LHCN-M2 (cell line): ENCODE data around the gene CHMP4B. TPM values are rescaled to one million over a fixed set of nuclear protein-coding genes. Genes with fewer than 3 reads are reported as not detected.

ENCODE experiments used
- DNase-seq: peaks from one replicate; pipeline ENCODE4 v3.0.0-alpha.2; 2012; ENCODE audit warnings: low read depth
- polyA plus RNA-seq: library from polyadenylated mRNA; unstranded; fragments of >200 nt; gene quantifications from one replicate; pipeline ENCODE4 v1.2.1, GENCODE V29; 2012; ENCODE audit warnings: missing spikeins
- total RNA-seq: library from RNA; depleted of rRNA; stranded (reverse); fragments of >200 nt; gene quantifications from 2 replicates; pipeline ENCODE4 v1.2.3, GENCODE V29; 2014; rRNA removed

The CHMP4B gene, protein sequence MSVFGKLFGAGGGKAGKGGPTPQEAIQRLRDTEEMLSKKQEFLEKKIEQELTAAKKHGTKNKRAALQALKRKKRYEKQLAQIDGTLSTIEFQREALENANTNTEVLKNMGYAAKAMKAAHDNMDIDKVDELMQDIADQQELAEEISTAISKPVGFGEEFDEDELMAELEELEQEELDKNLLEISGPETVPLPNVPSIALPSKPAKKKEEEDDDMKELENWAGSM
- total RNA-seq: 41.9 and 52.2 TPM in 2 replicates
- polyA plus RNA-seq: 104 TPM

DNA sequence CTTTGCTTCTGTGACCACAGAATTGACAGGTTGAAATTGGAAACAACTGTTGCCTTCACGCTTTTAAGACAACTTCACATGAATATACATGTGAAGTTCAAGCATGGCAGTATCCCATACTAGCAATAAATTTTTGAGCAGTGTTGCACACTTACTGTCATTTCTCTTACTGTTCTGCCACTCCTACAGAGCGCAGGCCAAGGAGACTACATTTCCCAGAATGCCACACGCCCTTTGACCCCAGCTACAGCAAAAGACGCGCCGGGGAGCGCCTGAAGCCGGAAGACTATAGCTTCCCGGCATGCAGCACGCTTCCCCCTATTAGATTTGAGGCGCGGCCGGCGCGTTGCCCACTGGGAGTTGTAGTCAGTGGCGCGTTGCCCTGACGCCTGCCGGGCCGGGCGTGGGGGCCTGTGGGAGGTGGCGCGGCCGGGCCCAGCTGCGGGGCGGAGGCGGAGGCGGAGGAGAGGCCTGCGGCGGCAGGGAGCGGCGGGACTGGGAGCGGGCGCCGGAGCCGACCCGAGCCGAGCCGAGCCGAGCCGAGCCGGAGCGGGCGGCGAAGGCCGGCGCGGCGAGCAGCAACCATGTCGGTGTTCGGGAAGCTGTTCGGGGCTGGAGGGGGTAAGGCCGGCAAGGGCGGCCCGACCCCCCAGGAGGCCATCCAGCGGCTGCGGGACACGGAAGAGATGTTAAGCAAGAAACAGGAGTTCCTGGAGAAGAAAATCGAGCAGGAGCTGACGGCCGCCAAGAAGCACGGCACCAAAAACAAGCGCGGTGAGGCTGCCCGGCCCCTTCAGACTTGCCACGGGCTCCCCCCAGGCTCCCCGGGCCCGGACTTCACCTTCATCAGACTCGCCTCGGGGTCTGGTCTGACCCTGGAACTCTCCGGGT lies at the start of gene CHMP4B:
Gene CHMP4B (plus strand): TSS at position 464 of the 891 bp plus-strand sequence. CDS start 121 bp downstream, at position 585.
- DNase-seq: peak; percentile 98

DNA sequence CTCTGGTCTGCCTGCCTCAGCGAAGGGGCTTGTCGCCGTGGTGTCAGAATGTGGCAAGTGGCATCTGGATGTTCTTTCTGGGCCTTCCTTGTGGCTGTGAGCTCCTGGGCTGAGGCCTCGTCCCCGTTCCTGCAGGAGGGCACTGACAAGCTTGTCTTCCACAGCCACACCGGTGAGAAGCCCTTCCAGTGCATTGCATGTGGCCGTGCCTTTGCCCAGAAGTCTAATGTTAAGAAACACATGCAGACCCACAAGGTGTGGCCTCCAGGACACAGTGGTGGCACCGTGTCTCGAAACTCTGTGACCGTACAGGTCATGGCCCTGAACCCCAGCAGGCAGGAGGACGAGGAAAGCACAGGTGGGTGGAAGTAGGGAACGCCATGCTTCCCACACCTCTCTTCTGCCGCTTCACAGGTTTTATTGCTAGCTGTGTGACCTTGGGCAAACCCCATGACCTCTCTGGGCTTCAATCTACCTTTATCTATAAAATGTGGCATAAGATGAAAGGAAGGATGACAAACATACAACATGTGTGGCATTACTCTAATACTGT lies 49.4 kb upstream of the CHMP4B start:
- no peak for DNase-seq

DNA sequence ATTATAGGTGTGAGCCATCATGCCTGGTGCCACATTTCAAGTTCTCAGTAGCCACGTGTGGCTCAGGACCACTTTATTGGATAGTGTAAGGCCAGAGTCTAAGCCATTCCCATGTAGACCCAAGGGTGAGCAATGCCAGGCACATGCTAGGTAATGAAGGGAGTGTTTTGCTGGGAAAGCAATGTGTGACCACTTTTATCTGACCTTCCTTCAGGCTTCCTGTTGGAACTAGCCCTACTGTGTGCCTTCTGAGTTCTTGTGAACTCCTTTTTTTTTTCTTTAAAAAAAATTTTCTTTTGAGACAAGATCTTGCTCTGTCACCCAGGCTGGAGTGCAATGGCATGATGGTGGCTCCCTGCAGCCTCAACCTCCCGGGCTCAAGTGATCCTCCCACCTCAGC lies 46.0 kb upstream of the CHMP4B start:
- no peak for DNase-seq

DNA sequence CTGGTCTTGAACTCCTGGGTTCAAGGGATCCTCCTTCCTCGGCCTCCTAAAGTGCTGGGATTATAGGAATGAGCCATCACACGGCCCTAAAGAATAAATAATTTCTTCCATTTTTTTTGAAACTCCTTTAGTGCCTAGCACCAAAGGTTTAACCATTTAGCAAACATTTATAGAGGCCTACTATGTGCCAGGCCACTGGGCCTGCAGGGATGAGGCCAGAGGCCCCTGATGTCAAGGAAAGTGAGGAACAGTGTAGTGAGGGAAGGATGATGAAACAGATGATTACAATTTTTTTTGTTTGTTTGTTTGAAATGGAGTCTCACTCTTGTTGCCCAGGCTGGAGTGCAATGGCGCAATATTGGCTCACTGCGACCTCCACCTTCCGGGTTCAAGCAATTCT lies 45.6 kb upstream of the CHMP4B start:
- no peak for DNase-seq

DNA sequence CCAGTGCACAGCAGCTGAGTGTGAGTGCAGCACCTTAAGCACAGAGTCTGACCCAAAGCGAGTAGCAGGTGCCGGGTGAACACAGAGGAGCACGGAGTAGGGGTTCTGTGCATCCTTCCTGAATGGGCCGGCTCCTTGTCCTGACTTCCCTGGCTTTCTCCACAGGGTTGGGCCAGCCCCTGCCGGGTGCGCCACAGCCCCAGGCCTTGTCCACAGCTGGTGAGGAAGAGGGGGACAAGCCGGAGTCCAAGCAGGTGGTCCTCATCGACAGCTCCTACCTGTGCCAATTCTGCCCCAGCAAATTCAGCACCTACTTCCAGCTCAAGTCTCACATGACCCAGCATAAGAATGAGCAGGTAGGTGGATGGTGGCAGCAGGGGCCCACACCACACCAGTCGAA lies 44.5 kb upstream of the CHMP4B start:
- no peak for DNase-seq

DNA sequence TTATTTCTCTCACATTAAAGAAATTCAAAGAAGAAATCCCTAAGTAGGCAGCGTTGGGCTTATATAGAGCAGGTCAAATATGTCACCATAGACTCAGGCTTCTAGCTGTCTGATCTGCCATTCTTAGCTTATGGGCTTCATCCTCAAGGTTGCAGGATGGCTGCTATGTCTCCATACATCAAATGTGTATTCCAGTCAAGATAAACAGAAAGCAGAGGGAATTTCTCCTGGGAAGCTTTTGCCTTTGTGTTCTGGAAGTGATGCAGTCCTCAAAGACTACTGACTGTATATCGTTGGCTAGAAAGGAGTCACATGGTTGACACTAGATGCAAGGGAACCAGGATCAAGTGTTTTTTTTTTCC lies 43.4 kb upstream of the CHMP4B start:
- DNase-seq: no peak

DNA sequence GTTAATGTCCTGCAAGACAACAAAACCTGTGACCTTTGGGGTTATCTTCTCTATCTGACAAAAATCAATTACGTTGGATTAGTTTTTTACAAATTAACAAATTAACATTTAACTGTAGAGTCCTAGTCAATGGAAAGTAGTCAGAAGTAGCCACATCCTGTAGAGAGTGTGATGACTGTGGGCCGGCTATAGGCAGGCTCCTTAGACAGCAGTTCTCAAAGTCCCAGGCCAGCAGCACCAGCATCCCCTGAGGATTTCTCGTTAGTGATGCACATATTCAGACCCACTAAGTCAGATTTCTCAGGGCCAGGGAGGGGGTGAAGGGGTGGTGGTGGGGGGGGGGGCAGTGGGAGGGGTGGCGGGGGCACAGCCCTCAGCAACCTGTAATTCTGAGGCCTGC lies 42.1 kb upstream of the CHMP4B start:
- no peak for DNase-seq

DNA sequence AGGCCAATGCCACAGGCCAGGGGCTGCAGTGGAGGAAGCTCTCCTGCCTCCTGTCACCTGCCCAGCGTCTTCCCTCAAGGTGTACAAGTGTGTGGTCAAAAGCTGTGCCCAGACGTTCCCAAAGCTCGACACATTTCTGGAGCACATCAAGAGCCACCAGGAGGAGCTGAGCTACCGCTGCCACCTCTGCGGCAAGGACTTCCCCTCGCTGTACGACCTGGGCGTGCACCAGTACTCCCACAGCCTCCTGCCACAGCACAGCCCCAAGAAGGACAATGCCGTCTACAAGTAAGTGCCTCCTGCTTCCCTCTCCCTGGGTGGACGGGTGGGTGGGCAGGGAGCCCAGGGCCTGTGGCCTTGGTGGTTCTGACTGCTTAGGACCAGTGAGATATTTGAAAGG lies 41.1 kb upstream of the CHMP4B start:
- no peak for DNase-seq

DNA sequence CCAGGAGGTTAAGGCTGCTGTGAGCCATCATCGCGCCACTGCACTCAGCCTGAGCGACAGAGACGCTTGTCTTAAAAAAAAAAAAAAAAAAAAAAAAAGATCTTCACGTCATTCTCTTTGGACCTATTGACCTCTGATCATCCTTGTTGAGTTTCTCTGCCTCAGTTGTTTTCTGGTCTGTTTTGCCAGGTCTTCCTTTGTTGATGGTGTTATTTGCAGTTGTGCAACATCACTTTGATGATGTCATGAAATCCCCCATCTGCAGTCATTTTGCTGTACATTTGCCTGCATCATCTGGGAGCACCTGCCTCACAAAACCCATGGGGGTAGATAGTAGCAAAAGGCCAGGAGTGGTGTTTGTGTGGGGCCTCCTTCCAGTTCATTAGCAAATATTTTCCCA lies 39.2 kb upstream of the CHMP4B start:
- DNase-seq: no peak

DNA sequence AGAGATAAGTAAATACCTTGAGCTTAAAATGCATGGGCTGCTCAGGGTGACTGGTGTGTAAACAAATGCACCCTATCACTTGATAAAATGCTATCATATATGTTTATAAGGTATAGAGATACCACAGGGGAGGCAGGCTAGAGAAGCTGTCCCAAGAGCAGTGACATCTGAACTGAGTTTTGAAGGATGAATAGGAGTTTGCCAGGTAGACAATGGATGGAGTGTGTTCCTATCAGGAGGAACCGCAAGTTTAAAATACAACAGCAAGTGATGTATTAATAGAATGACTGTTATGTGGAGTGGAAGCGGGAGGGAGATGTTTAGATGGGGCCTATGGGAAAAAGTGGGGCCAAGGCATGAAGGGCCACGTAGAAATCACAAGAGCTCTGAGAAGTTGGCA lies 38.7 kb upstream of the CHMP4B start:
- DNase-seq: no peak

DNA sequence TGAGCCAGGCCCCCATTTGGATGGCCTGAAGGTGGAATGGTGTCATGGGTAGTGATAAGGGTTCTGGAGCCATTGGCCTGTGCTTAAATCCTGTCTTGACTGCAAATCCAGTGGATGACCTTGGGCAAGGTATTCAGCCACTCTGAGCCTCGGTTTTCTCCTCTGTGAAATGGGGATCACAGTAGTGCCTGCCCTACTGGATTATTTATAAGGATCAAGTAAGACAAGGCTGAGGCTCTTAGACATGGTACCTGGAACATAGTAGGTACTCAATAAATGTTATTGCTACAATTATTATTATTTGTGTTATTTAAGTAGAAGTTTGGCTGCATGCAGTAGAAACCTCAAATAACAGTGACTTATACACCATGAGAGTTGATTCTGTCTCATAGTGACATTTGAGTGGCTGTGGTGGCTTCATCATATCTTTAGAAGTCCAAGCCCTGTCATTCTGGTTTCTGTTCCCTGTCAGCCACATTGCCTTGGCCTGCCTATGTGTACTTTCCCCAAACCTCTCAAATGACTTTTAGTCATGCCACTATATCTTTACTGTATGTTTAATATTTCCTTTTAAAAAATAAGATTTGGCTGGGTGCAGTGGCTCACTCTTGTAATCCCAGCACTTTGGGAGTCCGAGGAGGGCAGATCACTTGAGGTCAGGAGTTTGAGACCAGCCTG lies 37.6 kb upstream of the CHMP4B start:
- DNase-seq: no peak

DNA sequence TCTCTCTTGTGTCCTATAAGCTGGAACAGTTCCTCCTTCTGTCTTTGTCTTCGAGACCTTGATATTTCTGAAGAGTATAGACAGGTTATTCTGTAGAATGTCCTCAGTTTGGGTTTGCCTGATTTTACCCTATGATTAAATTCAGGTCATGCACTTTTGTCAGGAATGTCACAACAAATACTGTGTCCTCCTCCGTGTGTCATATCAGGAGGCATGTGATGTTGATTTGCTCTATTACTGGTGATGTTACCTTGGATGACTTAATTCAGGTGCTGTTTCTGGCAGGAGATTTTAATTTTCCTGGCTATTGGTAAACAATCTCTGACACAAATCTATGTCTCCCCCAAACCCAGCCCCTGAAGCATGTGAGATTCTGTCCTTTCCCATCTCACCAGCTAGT lies 33.3 kb upstream of the CHMP4B start:
- DNase-seq: no peak

DNA sequence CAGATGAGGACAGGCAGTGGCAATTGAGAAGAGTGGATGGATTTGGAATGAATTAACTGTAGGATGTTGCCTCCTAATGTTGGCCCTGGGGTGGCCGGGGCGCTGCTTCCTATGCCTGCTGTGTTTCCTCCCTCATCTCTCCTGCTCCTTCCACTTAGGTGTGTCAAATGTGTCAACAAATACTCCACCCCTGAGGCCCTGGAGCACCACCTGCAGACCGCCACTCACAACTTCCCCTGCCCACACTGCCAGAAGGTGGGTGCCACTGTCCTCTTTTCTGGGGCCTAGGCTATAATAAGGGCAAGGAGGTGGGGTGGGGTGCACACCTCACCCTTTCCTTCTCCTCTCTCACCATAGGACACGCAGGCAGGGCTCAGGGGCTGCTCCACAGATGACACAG lies 30.0 kb upstream of the CHMP4B start:
- no peak for DNase-seq

DNA sequence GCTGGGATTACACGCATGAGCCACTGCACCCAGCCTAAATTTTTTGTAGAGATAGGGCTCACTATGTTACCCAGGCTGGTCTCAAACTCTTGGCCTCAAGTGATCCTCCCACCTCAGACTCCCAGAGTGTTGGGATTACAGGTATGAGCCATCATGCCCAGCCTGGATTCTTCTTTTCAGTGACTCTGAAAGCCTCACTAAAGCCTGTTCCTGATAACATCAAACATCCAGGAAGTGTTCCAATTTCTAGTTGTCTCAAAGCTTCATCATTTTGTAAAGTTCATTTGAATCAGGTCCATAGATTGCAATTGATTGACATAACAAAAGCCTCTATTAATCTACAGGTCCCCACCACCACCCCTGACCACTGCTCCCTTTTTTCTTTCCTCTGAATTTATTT lies 29.2 kb upstream of the CHMP4B start:
- no peak for DNase-seq

DNA sequence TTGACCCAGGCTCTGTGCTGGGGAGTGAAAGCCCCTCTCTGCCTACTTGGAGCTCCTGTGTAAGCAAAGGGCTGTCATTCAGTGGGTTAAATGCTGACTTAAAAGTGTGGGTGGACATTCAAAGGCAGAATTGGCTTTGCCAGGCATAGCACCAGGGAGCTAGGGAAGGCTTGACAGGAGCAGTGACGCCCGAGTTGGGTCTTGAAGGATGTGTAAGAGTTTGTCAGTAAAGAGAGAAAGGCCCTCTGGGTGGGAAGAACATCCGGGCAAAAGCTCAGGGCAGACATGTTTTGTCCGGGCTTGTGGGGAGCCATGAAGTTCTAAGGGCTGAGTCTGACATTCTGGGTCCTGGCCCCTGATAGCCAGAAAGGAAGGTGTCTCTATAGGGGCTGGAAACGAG lies 27.9 kb upstream of the CHMP4B start:
- no peak for DNase-seq

DNA sequence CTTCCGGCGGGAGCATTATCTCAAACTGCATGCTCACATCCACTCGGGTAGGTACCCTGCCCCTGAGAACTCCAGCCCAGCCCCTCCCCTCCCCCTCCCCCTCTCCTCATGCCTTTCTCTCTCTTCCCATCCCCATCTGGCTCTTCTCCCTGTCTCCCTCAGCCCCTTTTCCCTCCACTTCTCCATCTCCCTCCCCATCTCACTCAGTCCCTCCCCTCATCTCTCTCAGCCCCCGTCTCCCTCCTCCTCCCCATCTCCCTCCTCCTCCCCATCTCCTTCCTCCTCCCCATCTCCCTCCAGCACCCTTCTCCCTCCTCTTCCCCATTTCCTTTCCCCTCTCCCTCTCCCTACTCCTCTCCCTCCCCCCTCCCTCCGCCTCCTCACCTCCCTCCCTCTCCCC lies 27.3 kb upstream of the CHMP4B start:
- no peak for DNase-seq

DNA sequence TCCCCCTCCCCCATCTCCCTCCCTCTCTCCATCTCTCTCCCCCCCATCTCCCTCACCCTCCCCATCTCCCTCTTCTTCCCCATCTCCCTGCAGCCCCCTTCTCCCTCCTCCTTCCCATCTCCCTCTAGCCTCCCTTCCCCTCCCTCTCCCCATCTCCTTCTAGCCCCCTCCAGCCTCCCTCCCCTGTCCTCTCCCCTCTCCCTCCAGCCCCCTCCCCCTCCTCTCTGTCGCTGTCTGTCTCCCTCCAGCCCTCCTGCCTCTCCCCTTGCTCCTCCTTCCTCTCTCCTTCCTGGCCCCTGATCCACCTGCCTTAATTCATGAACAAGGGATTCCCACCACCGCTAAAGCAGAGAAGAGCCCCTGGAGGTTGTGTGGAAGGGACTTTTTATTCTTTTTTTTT lies 26.9 kb upstream of the CHMP4B start:
- no peak for DNase-seq

DNA sequence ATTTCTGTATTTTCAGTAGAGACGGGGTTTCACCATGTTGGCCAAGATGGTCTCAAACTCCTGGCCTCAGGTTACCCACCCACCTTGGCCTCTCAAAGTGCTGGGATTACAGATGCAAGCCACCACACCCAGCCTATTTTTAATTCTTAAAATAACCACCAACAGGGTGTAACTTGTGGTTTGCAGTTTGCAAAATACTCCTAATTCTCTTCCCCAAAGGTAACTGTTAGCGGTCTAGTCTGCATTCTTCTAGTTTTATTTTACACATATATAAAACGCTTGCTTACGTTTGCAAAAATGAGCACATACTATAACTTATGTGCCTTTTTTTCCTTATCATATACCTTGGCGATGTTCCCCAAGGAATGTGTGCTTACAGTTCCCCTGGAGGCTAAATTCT lies 25.6 kb upstream of the CHMP4B start:
- no peak for DNase-seq

DNA sequence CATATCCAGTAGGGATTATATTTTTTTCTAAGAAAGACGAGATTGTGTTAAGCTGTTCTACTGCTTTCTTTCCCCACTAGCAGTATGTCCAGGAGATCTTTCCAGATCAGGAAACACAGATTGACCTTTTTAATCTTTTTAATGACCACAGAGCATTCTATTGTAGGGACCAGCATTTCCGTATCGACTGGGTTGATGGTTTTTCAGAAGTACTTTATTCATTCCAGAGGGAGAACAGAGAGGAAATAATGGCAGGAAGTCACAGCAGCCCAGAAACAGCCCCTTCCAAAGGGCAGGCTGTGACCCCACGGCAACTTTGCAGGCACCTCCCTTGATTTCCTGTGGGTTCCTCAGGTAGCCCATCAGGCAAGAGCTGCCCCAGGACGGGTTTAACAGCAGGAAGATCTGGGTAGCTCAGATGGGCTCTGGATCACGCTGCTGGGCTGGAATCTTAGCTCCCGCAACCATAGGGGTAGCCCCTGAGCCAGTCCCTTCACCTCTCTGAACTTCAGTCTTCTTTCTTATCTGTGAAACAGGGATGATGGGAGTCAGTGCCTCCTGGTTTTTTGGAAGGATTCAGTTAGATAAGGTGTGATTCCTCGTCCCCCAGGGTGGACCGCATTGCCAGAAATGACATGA lies 23.8 kb upstream of the CHMP4B start:
- no peak for DNase-seq

DNA sequence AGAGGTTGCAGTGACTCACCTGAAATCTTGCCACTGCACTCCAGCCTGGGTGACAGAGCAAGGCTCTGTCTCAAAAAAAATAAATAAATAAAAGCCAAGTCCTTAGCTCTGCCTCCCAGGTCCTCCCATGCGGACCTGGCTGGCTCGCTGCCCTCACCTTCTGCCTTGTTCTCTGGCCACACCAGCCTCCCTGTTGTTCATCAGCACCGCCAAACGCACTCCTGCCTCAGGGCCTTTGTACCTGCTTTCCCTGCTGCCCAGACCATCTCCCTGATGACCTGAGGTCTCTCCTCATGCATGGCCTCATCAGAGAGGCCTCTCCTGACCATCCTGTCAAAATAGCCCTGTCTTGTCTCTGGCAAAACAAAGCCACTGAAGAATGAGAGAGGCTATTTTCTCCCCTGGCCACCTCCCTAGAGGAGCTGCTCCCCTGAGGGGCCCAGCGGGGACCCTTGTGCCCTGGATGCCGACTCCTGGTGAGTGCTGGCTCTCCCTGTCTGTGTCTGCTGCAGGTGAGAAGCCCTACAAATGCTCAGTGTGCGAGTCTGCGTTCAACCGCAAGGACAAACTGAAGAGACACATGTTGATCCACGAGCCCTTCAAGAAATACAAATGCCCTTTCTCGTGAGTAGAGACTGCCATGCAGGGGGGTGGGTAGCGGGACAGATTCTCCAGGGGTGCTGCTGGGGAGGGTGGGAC lies 22.6 kb upstream of the CHMP4B start:
- no peak for DNase-seq
